Skin epidermis (tissue), 12 donors: Measurements from ENCODE around the gene TMEM53.

Experiments
- H3K27ac ChIP-seq, 21 experiments: fragments of 200-600 bp; sonication (generic) in 11 of 21; one replicate each; pipeline ENCODE4 v1.5.0; 2020; ENCODE audit warnings: mild to moderate bottlenecking in 3 of 21, inconsistent platforms in 2 of 21, moderate library complexity in 2 of 21
- H3K4me3 ChIP-seq, 7 experiments: fragments of 200-600 bp; sonication (generic) in 2 of 7; one replicate each; pipeline ENCODE4 v1.5.0; 2020; ENCODE audit warnings: inconsistent platforms in 2 of 7, mild to moderate bottlenecking in 2 of 7, moderate library complexity in 1 of 7

The TMEM53 gene

GRCh38 chr1:44636083-44636687 is 38.1 kb downstream of the TMEM53 start:
- Histone ChIP-seq H3K4me3 (no peak overlapping the region), H3K27ac (no peak overlapping the region)

GRCh38 chr1:44635439-44635838 is 38.8 kb downstream of the TMEM53 start:
- no peak overlapping the region for H3K4me3 ChIP-seq
- H3K27ac ChIP-seq = no peak overlapping the region

DNA sequence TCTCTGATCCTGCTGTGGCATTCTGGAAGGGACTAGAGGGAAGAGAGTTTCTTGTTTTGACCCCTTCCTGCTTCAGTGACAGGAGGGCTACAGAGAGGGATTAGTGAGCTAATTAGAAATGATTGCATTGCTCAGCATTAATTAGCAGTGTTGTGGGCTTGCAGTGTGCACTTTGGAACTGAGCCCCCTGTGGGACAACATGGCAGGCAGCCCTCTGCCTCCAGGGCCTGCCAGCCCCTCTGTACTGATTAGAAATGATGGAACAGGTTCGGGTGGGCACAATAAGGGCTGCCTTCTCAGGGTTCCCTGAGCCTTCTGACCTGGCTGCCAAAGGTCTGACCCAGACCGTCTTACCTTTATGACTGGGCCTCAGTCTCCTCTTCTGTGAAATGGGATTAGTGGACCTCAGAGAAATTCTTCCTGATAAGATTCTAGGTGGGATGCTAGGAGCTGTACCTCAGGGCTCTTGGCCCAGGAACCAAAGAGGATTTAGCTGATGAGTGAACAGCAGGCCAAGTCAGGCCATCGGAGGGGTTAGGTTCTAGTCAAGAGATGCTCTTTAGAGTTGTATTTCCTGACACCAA is 39.6 kb downstream of the TMEM53 start:
- Histone ChIP-seq H3K4me3 (no peak overlapping the region), H3K27ac (peak overlapping the region in 1 of 21 experiments; percentile 7)

DNA sequence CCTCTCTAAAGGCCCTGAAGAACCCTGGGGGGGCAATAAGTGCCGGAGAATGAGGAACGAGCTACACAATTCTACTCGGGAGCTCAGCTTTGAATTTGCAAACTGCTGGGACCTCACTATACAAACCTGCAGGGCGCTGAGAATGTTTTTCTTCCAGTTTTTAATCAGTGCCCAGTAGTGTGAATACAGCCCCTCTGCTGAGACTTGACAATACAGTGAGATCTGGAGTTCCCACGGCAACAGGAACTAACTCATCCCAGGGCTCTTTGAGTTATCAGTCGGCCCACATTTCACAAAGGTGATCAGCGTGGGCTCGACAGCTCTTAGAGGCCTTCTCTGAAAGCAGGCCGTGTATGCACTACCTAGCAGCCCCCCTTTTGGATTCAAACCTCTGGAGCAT is 41.7 kb downstream of the TMEM53 start:
- H3K4me3 ChIP-seq = peak overlapping the region; percentile 50 to 96 (median 75)
- peak overlapping the region in 20 of 21 experiments; percentile 85 to 99 (median 94) for H3K27ac ChIP-seq

DNA sequence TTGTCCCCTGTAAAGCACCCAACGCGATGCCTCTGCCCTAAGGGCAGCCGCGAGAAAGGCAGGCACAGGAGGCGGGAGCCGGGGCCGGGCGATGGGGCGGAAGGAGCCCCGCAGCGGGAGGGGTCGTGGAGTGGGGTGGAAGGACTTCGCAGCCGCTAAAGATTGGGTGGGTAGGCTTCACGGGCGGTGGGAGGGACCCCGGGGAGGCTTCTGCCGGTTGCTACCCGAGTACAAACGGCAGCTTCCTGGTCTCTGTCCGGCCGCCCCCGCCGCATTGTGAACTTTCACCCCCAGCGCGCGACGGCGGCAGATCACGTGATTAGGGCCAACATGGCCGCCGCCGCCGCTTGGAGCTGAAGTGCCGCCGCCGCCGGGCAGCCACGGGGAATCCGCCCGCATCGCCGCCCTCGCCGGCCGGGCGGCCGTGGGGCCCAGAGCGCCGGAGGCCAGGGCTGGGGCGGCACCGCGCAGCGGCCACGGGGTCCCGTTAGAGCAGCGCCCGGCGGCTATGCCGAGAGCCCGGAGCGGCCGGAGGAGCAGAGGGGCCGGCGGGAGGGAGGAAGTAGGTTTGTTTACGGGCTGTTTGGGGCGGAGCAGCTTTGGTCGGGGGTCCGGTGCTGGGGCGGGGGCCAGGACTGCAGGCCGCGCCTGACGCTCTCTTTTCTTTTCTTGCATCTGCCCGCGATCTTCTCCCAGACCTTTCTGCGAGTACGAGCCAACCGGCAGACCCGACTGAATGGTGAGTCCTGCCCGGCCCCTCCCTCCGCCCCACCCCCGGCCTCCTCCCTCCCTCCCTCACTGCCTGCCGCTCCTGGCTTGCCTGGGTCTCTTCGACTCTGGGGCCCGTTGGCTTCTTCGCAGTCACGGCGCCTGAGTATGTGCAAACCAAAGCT is 42.4 kb downstream of the TMEM53 start:
- Histone ChIP-seq H3K27ac (peak overlapping the region; percentile 85 to 99 (median 95)), H3K4me3 (peak overlapping the region; percentile 50 to 96 (median 75))

- Histone ChIP-seq H3K4me3 (peak overlapping the region; percentile 50 to 96 (median 75)), H3K27ac (peak overlapping the region; percentile 85 to 99 (median 95))
These were observed 43.0 kb downstream of the TMEM53 start for GRCh38 chr1:44631333-44631646.

GRCh38 chr1:44630116-44630515 is 44.2 kb downstream of the TMEM53 start:
- H3K27ac ChIP-seq = no peak overlapping the region
- H3K4me3 ChIP-seq = no peak overlapping the region

- no peak overlapping the region for H3K4me3 ChIP-seq
- no peak overlapping the region for H3K27ac ChIP-seq
These were observed 45.1 kb downstream of the TMEM53 start for GRCh38 chr1:44628962-44629756.

DNA sequence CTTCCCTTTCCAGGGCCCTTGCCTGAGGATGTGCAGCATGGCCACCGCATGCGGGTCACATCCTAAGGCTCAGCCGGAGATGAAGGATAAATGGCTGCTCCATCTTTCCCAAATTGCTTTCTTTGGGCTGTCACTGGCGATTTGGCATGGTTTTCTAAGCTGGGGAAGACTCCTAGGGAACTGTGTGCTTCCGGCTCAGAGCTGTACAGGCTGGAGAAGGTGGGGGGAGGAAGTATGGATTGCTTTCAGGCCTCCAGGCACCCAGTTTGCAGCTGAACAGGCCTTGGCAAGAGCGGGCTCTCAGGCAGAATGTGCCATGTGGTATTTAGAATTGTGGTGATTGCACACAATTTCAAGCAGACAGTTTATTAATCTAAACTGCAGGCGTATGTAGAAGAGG is 48.9 kb downstream of the TMEM53 start:
- Histone ChIP-seq H3K27ac (no peak overlapping the region), H3K4me3 (no peak overlapping the region)

- Histone ChIP-seq H3K4me3 (no peak overlapping the region), H3K27ac (no peak overlapping the region)
These were observed 49.9 kb downstream of the TMEM53 start for GRCh38 chr1:44624268-44624901.

DNA sequence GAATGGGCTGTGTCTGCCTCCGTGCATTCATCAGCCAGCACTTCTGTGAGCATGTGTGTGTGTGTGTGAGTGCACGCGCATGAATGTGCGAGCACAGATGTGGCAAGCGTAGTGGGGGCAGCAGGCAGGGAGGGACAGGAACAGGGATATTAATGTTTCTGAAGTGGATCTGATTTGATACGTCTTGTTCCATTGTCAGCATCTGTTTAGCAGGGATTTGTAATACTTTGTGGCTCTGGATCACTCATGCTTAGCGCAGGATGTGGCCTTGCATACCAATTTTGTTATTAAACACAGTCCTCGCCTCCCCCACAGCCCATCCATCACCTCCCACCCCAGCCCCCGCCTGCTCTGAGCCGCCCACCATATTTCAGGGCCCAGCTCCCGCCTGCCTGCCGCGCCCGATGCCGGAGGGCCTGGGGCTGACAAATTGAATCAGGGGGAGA is 52.4 kb downstream of the TMEM53 start:
- Histone ChIP-seq H3K27ac (no peak overlapping the region), H3K4me3 (no peak overlapping the region)

- Histone ChIP-seq H3K27ac (no peak overlapping the region), H3K4me3 (no peak overlapping the region)
These were observed 54.2 kb downstream of the TMEM53 start for GRCh38 chr1:44620072-44620471.

DNA sequence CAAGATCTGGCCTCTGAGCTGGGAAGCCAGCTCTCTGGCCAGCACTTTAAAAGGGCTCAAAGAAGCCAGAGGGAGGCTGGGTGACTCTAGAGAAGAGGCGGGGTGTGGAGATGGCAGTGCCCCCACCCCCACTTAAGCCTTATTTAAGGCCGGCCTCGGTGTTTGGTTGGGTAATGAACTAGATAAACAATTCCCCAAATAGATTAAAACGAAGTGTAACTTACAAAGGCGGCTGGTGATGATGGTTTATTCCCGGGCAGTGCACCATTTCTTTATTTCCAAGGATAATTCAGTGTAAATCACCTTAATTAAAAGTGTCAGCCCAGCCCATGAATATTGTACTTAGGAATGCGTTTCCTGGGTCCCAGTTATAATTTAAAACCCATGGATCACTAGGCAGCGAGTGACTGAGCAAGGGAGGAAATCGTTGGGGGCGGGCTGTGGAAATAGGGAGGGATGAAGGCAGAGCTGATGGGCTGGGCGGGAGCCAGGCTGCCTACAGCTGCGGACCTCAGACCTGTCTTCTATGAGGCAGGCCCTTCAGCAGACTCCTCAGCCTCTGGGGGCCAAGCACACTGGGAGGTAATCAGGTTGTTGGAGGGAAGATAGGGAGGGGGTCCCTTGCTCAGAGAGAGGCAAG is 54.9 kb downstream of the TMEM53 start:
- no peak overlapping the region for H3K27ac ChIP-seq

GRCh38 chr1:44617703-44618029 is 56.6 kb downstream of the TMEM53 start:
- Histone ChIP-seq H3K27ac (no peak overlapping the region), H3K4me3 (peak overlapping the region in 3 of 7 experiments; percentile 30 to 37 (median 31))

More for the DNA sequence above, 54.9 kb downstream of the TMEM53 start:
- no peak overlapping the region for H3K4me3 ChIP-seq

DNA sequence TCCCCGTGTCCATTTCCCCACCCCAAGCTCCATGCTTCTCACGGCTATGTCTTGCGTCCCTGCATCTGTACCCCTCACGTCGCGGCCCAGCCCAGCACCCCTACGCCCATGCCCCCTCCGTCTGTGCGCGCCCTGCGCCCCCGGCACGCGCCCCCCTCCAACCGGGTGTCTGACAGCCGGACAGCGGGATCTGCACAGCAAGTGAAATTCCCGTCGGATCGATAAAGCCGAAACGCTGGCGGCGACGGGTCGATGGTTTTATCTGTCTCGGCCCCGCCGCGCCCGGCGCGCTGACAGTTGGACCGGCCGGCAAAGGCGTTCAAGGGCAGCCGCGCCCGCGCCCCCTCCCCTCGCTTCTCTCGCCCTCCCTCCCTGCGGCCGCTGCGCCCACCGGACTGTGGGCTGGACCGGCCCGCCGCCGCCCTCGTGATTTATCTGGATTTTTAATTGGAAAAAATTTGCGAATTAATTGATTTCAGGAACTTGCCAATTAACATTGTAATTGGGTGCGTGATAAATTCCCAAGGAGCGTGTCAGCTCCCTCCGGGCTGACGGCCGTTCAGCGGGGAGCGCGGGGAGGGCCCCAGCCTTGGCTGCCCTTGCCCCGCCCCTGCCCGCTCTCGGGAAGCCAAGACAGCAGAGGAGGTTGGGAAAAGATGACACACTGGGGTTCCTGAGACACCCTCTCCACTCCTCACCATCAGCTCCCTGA is 57.1 kb downstream of the TMEM53 start:
- peak overlapping the region in 6 of 7 experiments; percentile 15 to 37 (median 30) for H3K4me3 ChIP-seq
- H3K27ac ChIP-seq = peak overlapping the region in 2 of 21 experiments; percentile 16 to 38

GRCh38 chr1:44616284-44616990 is 57.8 kb downstream of the TMEM53 start:
- H3K27ac ChIP-seq = no peak overlapping the region
- H3K4me3 ChIP-seq = peak overlapping the region in 4 of 7 experiments; percentile 15 to 37 (median 30)

- no peak overlapping the region for H3K4me3 ChIP-seq
- H3K27ac ChIP-seq = no peak overlapping the region
These were observed 60.3 kb downstream of the TMEM53 start for GRCh38 chr1:44613941-44614340.

GRCh38 chr1:44611866-44612265 is 62.4 kb downstream of the TMEM53 start:
- no peak overlapping the region for H3K27ac ChIP-seq
- H3K4me3 ChIP-seq = no peak overlapping the region
